GM23248 (cell line): ENCODE measurements around the gene BCL7B.

Experiments used
- EZH2 ChIP-seq: fragments of 200-600 bp; sonication (generic); IDR thresholded peaks from 2 replicates; pipeline ENCODE4 v1.6.1; 2018; ENCODE audit warnings: antibody characterized with exemption, mild to moderate bottlenecking; ENCODE audit not compliant: insufficient read depth, poor library complexity, severe bottlenecking
- EZH2phosphoT487 ChIP-seq: fragments of 200-600 bp; sonication (generic); IDR thresholded peaks from 2 replicates; pipeline ENCODE4 v1.6.1; 2018; ENCODE audit warnings: antibody characterized with exemption, moderate library complexity, mild to moderate bottlenecking, low read depth; ENCODE audit not compliant: insufficient read depth

DNA sequence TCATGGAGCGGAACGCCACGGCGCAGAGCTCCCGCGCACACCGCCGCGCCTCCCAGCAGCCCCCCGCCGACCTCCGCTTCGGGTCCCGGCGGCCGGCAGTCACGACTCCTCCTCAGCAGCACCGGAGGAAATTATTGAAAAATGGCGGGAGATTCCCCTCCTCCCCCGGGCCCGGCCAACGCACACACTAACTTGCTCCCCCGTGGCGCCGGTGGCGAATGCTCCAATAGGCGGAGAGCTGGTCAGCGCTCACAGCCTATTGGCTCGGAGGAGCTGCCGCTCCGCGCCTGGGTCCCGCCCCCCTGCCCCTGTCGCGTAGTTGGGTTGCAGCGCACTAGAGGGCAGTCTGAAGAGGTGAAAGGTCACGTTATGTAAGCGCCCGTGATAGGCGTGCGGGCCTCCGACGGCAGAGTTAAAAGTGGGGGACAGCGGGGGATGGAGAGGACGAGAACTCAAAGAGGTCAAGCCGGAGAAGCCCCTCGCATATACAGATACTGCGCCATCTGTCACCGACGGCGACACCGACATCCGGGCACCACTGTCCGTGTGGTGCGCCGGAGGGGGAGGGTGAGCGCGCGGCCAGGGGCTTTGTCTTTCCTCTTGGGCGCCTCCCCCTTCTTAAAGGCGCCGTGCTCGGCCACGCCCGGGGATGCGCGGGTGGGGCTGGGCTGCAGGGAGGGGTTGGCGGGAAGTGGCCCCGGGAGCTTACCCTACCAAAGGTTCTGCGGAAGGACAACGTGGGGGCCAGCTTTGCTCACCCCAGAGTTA, 35.2 kb downstream of the BCL7B start, which contains the start of gene BAZ1B:
- no peak for TF ChIP-seq EZH2
- no peak for TF ChIP-seq EZH2phosphoT487
